ENCODE data around the gene PIAS3.

PIAS3 gene

DNA sequence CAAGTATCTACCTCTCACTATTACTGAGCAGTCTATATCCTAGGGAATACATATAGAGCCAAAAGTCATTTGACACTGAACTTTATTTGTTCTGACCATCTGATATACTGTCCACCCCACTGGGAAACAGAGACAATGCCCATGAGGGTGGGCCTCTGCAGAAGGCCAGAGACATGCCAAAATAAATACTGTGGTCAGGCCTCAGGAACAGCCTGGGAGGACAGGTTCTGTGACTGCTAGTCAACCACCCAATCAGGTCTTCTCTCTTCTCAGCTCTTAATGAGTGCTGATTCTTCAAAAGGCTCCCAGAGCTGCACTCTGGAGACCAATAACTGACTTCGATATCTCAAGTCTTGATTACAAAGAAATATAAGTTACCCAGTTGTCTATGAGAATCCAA is 32.3 kb upstream of the PIAS3 start:
- TF ChIP-seq TAF1 (IDR thresholded peaks at IDR 0.05; ENCODE audit: borderline replicate concordance, low read depth, low read length) (no peak), POLR2AphosphoS5 (IDR thresholded peaks at IDR 0.05; ENCODE audit: low read depth, low read length) (no peak), POLR2A (IDR thresholded peaks at IDR 0.05; ENCODE audit: low read depth, low read length) (no peak)
- FAIRE-seq = no peak
- DNase-seq (ENCODE audit: insufficient read length) = no peak

DNA sequence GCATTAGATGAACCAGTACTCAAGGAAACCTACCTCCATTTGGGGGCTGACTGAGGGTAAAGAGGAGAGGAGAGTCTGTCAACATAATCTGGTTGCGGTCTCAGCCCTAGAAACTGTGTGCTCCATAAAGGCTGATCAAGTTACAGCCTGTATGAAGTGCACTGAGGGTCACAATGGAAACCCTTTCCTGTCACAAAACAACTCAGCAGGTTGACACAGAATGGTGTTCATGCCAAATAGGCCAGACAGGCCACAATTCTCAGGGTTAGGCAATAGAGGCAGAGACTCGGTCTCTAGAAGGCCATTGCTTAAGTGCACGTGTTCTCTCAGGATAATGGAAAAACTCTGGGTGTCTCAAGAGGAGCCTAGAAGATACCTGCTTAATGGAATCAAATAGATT is 30.8 kb upstream of the PIAS3 start:
- TF ChIP-seq POLR2AphosphoS5 (IDR thresholded peaks at IDR 0.05; ENCODE audit: low read depth, low read length) = no peak
- TF ChIP-seq POLR2A (IDR thresholded peaks at IDR 0.05; ENCODE audit: low read depth, low read length) = no peak
- TF ChIP-seq TAF1 (IDR thresholded peaks at IDR 0.05; ENCODE audit: borderline replicate concordance, low read depth, low read length) = no peak
- FAIRE-seq = no peak
- DNase-seq (ENCODE audit: insufficient read length) = no peak

DNA sequence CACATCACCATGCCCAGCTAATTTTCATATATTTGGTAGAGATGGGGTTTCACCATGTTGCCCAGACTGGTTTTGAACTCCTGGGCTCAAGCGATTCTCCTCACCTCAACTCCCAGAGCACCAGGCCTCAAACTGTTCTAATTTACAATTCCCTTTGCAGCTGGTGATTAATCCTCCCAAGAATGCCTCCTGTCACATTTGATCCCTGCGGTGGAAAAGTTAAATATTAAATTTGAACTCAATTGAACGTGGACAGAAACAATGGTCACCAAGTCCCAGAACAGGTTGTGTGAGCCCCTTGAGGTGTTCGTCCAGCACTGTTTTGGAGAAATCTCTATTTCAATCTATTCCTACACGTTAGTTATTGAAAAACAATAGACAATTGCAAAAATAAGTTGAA is 28.8 kb upstream of the PIAS3 start:
- no peak for TF ChIP-seq TAF1 (IDR thresholded peaks at IDR 0.05; ENCODE audit: borderline replicate concordance, low read depth, low read length)
- TF ChIP-seq POLR2AphosphoS5 (IDR thresholded peaks at IDR 0.05; ENCODE audit: low read depth, low read length) = no peak
- TF ChIP-seq POLR2A (IDR thresholded peaks at IDR 0.05; ENCODE audit: low read depth, low read length) = no peak
- FAIRE-seq = no peak
- no peak for DNase-seq (ENCODE audit: insufficient read length)

DNA sequence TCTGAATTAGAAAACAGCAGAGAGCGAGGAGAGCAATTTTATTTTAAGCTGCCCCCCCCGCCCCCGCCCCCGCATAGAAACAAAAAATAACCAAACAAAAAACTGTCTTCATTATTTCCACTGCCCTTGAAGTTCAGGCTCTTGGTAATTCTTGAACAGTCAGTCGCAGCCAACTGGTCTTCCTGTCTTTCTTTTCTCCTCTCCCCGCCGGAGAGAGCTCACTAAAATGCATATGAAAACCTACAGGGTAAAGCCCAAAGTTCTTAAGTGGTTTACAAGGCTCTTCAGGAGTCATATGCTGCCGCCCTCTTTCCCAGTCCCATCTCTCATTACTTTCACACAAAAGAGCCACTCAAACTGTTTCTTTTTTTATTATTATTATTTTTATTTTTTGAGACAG is 27.9 kb upstream of the PIAS3 start:
- no peak for FAIRE-seq
- no peak for TF ChIP-seq TAF1 (IDR thresholded peaks at IDR 0.05; ENCODE audit: borderline replicate concordance, low read depth, low read length)
- no peak for TF ChIP-seq POLR2A (IDR thresholded peaks at IDR 0.05; ENCODE audit: low read depth, low read length)
- no peak for TF ChIP-seq POLR2AphosphoS5 (IDR thresholded peaks at IDR 0.05; ENCODE audit: low read depth, low read length)
- DNase-seq (ENCODE audit: insufficient read length) = no peak

DNA sequence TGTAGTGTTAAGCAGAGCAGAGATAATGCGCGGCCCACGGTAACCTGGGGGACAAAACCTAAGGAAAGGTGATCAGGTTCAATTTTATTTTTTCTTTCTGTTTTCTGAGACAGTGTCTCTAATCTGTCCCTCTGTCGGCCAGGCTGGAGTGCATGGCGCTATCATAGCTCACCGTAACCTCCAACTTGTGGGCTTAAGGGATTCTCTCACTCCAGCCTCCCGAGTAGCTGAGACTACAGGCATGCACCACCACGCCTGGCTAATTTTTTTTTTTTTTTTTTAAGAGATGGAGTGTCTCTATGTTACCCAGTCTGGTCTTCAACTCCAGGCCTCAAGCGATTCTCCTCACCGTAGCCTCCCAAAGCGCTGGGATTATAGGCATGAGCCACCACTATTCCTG is 27.5 kb upstream of the PIAS3 start:
- FAIRE-seq (no peak), DNase-seq (ENCODE audit: insufficient read length) (no peak)
- TF ChIP-seq TAF1 (IDR thresholded peaks at IDR 0.05; ENCODE audit: borderline replicate concordance, low read depth, low read length) = no peak
- TF ChIP-seq POLR2A (IDR thresholded peaks at IDR 0.05; ENCODE audit: low read depth, low read length) = no peak
- no peak for TF ChIP-seq POLR2AphosphoS5 (IDR thresholded peaks at IDR 0.05; ENCODE audit: low read depth, low read length)

DNA sequence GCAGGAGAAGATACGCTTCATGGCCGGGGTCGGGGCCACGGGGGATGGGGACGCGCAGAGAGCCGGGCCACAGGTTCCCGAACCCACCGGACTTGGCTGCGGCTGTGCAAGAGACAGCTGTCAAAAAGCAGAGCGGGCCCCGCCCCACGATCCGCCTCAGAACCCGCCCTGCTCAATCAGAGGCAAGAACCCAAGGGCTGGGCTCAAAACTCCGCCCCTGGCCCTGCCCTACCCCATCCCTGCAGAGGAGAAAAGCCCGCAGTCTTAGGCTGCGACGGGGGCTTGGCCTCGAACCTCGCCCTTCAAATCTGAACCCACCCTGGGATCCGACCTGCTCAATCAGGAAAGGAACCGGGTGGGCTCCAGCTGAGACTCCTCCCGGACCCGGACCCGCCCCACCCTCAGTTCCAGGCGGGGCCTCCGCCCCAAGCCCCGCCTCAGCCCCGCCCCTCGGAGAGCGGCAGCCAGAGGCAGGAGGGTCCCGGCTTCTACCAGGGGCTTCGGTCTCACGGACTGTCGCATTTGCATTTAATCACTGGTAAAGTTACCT is 26.9 kb upstream of the PIAS3 start, which contains the start of gene ANKRD35:
ANKRD35 (minus strand) TSS at position 129 of the 550 bp plus-strand sequence; CDS start at position 21, 108 bp downstream.
- DNase-seq (ENCODE audit: insufficient read length) (peak; percentile 97), FAIRE-seq (peak; percentile 53)
- TF ChIP-seq TAF1 (IDR thresholded peaks at IDR 0.05; ENCODE audit: borderline replicate concordance, low read depth, low read length) = no peak
- TF ChIP-seq POLR2A (IDR thresholded peaks at IDR 0.05; ENCODE audit: low read depth, low read length) = no peak
- no peak for TF ChIP-seq POLR2AphosphoS5 (IDR thresholded peaks at IDR 0.05; ENCODE audit: low read depth, low read length)

DNA sequence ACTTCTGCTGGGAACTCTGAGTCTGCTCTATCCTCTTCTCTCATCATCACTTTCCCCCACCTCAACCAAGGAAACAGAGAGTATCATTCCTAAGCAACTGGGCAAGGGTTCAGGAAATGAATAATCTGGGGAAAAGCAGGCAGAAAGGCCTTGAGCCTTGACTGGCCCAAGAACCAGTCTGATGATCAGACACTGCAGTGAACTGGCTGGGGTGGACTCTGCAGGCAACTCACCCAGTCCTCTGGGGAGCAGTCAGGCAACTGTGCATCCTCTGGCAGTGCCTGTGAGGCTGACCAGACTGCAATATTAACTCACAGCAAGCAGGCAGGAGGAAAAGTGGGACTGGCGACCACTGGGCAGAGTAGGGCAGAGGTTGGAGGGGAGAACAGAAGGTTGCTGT is 25.8 kb upstream of the PIAS3 start:
- TF ChIP-seq TAF1 (IDR thresholded peaks at IDR 0.05; ENCODE audit: borderline replicate concordance, low read depth, low read length) (no peak), POLR2AphosphoS5 (IDR thresholded peaks at IDR 0.05; ENCODE audit: low read depth, low read length) (no peak), POLR2A (IDR thresholded peaks at IDR 0.05; ENCODE audit: low read depth, low read length) (no peak)
- FAIRE-seq = peak; percentile 60
- no peak for DNase-seq (ENCODE audit: insufficient read length)

DNA sequence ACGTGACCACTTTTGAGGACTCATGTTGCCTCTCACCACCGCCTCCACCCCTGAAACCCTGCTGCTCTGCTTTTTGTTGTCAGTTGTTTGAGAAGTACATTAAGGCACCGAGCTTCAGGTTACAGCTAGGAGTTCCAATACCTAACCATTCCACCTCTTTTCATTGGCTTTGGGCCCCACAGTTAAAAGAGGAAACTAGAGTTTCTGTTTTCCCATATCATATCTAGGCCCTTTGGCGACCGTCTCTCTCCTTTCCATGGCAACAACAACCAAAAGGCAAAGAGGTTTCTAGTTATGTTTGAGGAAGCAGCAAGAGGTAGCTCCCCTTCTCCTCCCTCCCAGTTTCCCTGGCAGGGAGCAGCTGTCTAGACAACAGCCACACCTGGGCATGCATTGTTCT is 20.9 kb upstream of the PIAS3 start:
- no peak for FAIRE-seq
- no peak for TF ChIP-seq TAF1 (IDR thresholded peaks at IDR 0.05; ENCODE audit: borderline replicate concordance, low read depth, low read length)
- no peak for TF ChIP-seq POLR2AphosphoS5 (IDR thresholded peaks at IDR 0.05; ENCODE audit: low read depth, low read length)
- no peak for TF ChIP-seq POLR2A (IDR thresholded peaks at IDR 0.05; ENCODE audit: low read depth, low read length)
- DNase-seq (ENCODE audit: insufficient read length) = no peak

DNA sequence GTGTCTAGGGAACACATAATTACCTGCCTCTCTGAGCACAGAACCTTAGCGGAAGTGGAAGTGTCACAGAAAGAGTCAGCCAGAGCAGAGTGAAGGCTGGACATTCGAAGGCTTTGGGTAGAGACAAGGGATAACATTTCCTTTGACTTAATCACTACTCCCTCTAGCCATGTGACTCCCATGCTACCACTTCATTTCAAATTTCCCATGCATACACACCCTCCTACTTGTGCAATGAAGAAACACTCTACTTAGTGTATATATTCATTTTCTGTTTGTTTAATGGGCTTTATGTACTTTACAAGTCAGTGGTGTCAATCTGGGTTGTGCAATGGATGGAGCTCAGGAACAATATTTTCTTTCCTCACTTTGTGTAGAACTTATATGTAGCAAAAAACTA is 19.8 kb upstream of the PIAS3 start:
- no peak for DNase-seq (ENCODE audit: insufficient read length)
- no peak for TF ChIP-seq TAF1 (IDR thresholded peaks at IDR 0.05; ENCODE audit: borderline replicate concordance, low read depth, low read length)
- TF ChIP-seq POLR2AphosphoS5 (IDR thresholded peaks at IDR 0.05; ENCODE audit: low read depth, low read length) = no peak
- no peak for TF ChIP-seq POLR2A (IDR thresholded peaks at IDR 0.05; ENCODE audit: low read depth, low read length)
- FAIRE-seq = no peak

DNA sequence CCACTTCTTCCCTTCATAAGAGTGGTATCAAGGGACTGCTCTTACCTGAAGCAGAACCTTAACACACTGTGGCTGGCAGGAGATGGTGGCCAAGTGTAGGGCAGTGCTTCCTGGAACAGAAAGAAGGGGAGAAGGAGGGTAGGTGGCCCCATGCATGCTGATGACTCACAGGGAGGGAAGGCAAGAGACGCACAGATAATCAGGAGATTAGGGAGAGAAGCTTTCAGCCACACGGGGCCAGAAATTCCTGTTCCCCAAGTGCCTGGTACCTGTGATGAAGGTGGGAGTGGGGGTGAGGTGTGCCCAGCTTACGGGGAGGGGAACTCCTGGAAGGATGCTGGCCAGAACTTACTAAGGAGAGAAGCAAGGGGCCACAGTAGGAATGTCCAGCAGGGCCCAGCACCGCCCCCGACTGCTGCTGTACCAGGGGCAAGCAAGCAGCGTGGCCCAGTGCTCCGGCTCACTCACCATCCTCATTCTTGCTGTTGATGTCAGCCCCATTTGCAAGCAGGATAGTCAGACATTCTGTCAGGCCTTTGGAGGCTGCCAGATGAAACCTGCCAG is 19.1 kb upstream of the PIAS3 start:
- FAIRE-seq = no peak
- no peak for DNase-seq (ENCODE audit: insufficient read length)
- no peak for TF ChIP-seq POLR2AphosphoS5 (IDR thresholded peaks at IDR 0.05; ENCODE audit: low read depth, low read length)
- no peak for TF ChIP-seq POLR2A (IDR thresholded peaks at IDR 0.05; ENCODE audit: low read depth, low read length)
- TF ChIP-seq TAF1 (IDR thresholded peaks at IDR 0.05; ENCODE audit: borderline replicate concordance, low read depth, low read length) = no peak

DNA sequence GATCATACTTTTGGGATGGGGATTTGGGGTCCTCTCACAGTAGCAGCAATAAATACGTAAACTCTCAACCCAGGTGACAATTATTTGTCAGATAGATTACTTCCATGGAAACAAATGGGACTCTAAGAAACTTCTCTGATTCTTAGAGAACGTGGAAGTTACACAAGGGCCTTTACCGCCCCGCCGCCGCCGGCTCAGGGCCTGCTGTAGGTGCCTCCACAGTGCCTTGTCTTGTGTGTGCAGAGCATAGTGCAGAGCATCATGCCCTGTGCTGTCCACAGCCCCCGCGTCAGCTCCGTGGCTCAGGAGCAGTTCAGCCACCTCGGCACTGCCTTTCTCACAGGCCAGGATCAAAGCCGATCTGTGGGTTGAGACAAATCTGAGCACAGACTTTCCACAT is 15.8 kb upstream of the PIAS3 start:
- DNase-seq (ENCODE audit: insufficient read length) = no peak
- TF ChIP-seq TAF1 (IDR thresholded peaks at IDR 0.05; ENCODE audit: borderline replicate concordance, low read depth, low read length) (no peak), POLR2A (IDR thresholded peaks at IDR 0.05; ENCODE audit: low read depth, low read length) (no peak), POLR2AphosphoS5 (IDR thresholded peaks at IDR 0.05; ENCODE audit: low read depth, low read length) (no peak)
- FAIRE-seq = no peak

Data from GM12892 (cell line).